Hematopoietic multipotent progenitor cell treated with erythropoietin and hydrocortisone succinate and interleukin-3 and kit ligand, for 17 days (in vitro differentiated cells): ENCODE measurements around the gene PIP5K1C.

Experiments used
- DNase-seq: peaks from one replicate; pipeline ENCODE4 v3.0.0-alpha.2; 2015; ENCODE audit warnings: low spot score

Gene PIP5K1C

DNA sequence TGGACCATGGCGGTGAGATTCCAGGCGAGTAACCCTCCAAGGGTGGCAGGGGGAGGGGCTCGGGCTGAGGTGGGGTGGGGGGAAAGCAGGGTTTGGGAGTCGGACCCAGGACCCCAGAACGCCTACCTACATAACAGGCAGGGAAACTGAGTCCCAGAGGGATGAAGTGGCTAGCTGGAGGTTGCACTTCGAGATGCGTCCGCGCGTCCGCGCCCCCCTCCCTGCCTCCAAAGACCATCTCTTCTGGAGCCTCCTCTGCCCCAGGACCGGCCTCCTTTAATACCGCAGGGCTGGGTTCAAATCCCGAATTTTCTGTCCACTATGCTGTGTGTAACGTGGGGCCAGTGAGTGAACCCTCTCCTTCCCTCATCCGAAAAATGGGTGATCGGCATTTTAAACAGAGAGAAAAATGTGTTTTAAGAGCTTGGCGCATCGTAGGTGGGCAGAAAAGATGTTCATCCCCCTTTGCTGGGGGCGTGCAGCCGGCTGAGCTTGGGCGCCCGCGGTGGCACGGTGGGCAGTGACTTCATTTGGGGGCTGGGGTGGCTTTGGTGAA is 21.7 kb upstream of the PIP5K1C start:
- no peak for DNase-seq

DNA sequence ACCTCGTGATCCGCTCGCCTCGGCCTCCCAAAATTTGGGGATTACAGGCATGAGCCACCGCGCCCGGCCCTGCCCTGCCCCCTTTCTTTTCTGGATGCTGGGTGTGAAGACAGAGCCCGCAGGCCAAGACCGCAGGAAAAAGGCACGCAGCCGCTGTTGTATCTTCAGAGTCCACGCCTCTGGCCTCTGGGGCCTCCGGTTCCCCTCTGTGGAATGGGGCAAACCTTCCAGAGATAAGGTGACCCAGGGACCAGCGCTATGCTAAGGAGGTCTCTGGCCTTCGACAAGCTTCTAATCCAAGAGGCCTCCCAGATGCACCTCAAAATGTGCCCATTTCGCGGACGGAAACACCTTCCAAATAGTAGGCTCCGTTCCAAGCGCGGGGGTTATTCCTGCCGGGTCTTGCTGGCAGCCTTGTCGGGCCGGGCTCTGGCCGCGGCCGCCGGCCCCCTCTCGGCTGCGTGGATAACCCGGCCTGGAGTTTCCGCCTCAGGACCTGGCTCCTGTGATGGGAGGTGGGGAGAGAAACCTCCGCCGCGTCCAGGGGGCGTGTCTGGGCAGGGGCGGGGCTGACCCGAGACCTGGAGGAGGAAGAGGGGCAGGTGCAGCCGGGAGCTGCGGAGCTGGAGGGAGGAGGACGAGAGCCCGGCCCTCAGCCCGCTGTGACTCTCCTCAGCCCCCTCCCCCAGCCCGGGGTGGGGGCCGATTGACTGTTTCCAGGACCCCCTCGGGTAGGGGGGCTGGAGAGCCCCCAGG is 21.0 kb upstream of the PIP5K1C start:
- DNase-seq: no peak

DNA sequence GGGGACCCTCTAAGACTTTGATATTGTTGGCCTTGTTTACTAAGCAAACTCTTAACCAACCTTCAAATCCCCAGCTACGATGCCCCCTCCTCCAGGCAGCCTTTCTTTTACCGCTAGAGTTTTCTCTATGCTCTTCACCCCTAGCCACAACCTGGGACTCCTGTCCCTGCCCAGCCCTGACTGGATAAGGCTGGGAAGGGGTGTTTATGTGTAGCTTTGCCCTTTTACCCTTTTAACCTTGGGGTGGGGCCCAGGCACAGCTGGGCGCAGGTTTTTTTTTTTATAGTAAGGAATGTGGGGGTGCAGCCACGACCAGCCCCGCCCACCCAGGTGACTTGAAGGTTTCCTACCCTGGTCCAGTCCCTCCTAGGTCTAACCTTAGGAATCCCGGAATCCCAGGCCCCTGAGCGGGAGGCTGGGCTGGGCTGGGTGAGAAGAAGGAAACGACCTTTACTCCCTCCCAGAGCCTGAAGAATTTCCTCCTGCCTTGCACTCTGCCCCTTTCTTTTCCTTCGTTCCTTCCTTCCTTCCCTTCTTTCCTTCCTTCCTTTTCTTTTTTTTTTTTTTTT is 20.2 kb upstream of the PIP5K1C start:
- DNase-seq: no peak

DNA sequence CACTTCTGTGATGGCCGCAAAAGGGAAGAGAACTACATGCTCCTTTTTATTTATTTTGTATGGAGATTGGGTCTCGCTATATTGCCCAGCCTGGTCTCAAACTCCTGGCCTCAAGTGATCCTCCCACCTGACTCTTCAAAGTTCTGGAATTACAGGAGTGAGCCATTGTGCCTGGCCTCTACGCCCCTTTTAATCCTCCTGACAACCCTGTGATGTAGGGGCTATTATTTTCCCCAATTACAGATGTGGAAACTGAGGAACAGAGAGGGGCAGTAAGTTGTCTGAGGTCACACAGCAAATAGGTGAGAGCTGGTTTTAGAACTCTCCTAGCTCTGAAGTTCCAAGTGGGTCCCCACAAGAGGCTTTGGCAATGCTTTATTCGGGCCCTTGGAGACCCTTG is 19.6 kb upstream of the PIP5K1C start:
- no peak for DNase-seq

DNA sequence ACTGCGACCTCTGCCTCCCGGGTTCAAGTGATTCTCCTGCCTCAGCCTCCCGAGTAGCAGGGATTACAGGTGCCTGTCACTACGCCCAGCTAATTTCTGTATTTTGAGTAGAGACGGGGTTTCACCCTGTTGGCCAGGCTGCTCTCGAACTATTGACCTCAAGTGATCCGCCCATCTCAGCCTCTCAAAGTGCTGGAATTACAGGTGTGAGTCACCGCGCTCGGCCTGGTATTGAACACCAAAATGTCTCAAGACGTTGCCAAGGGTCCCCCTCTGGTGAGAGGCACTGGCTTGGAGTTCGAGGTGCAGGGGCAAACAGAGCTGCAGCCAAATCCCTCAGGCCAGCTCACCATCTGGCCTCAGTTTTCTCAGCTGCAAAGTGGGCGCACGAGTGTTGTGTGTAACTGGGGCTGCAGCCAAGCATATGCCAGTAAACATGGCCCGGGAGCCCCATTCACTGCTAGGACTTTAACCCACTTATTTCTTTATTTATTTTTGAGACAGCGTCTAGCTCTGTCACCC is 15.9 kb upstream of the PIP5K1C start:
- DNase-seq: no peak

DNA sequence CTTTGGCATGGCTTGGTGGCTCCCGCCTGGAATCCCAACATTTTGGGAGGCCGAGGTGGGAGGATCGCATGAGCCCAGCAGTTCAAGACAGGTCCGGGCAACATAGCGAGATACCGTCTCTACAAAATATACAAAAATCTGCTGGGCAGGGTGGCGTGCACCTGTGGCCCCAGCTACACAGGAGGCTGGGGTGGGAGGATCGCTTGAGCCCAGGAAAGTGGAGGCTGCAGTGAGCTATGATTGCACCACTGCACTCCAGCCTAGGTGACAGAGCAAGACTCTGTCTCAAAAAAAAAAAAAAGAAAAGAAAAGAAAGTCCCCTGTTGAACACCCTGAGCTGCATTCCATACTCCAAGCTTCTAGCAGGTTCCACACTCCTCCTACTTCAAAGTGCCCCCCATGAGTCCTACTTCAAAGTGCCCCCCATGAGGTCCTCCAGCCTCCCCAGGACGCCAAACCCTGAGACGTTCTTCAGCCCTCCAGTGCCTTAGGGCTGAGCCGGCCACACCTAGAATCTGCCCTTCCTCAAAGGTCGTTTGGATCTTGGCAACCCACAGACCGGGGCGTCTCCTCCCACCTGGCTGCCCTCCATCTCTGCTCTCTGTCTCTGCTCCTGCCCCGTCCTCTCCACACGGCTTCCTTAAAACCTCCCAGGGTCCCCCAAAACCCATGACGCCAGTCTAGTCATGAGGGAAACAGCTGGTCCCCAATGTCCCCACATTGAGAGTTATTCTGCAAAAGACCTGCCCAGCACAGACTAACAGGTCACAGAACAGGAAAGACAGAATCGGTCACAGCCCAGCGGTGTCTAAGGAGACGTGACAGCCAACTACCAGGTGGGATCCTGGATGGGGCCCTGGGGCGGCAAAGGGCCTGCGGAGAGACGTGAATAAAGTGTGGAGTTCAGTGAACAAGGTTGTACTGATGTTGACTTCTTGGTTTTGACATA is 12.7 kb upstream of the PIP5K1C start:
- no peak for DNase-seq

DNA sequence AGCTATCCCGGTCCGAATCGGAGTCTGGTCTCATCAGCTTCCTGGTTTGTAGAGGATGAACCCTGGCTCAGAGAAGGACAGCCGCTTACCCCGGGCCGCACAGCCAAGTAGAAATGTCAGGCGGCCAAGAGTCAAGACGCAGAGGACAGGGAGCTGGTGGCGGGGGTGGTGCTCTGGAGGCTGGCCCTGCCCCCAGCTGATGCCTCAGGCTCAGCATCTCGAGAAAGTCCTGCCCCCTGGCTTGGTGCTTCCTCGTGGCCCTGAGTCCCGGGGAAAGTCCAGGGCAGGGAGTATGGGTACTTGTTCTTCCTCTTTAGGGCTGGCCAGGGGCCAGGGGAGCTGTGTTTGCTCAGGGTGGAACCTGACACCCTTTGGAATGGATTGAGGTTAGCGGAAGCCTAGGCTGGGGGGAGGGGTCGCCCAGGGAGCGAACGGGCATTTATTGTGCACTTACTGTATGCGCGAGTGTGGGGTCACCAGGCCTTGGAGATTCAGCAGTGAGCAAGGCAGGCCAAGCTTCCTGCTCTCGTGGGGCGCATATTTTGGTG is 10.1 kb upstream of the PIP5K1C start:
- no peak for DNase-seq

DNA sequence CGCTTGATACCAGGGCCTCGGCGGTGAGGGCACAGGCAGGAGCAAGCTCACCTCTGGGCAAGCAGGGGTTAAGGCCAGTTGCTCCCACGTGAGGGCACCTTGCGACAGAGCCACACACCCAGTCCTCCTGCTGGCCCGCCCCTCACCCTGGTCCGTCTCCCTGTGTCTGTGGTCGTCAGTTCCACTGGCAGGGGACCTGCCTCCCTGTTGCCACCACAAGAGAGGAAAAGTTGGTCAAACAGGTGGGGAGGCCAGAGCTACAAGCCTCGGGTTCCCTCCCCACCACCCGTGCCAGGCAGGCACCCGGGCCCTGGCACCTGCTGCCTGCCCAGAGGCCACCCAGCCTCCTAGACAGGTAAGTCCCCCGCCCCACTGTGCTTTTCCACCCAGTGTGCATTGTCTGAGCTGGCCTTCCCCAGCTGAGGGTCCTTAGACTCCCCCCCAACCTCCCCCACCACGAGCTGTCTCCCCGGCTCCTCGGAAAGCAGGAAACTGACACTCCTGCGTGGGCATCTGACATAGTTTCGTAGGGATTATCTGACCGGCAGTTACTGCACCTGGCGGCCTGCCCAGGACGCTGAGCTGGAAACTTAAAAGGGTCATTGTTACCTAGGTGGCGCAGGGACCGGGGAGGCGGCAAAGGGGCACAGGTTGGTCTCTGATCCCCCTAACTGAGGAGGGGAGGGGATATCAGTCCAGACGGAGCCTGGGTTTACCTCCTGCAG is 8.1 kb upstream of the PIP5K1C start, which contains the start of gene TJP3:
Gene TJP3 (plus strand): TSS at position 178 of the 725 bp plus-strand sequence. CDS start 20,049 bp downstream, outside the sequence.
- no peak for DNase-seq

DNA sequence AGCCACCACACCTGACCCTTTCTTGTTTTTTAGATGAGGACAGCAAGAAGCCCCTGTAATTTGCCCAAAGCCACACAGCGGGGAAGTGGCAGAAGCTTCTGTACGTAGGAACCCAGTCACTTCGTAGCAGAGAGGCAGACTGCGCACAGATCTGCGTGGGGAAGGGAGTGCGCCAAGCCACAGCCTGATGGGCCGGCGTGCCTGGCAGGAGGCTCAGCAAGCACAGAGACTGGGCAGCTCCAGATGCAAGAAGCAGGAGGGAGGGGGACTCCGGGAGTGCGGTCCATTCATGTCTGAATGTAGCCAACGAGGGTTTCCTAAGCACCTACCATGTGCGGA is 7.6 kb upstream of the PIP5K1C start:
- DNase-seq: no peak

DNA sequence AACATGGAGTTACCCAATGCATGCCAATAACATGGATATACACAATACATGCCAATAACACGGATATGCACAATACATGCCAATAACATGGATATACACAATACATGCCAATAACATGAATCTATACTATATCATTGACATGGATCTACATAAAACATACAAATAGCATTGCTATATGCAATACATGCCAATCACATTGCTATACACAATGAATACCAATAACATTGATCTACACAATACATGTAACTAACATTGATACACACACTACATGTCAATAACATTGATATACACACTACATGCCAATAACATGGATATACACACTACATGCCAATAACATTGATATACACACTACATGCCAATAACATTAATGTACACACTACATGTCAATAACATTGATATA is 932 bp upstream of the PIP5K1C start:
- no peak for DNase-seq

DNA sequence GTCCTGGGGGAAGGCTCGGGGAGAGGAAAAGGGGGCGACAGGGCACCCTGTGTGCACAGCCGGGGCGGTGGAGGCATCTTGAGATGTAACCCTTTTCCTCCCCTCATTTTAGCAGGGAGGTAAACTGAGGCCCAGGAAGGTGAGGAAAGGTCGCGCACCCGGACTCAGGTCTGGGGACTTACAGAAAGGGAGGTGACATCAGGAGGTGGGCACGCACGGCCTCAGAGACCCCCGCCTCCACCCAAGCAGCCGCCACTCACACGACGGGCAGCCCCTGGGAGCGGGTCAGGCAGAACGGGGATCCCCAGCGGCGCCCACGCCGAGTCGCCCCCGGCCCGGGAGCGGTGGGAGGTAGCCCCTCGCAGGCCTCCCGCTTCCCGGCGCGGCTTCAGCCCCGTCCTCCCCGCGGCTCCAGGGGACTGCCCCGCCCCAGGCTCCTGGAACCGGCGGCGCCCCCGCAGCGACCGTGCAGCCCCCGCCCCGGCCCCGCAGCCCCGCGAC is 477 bp downstream of the PIP5K1C start:
- DNase-seq: no peak

DNA sequence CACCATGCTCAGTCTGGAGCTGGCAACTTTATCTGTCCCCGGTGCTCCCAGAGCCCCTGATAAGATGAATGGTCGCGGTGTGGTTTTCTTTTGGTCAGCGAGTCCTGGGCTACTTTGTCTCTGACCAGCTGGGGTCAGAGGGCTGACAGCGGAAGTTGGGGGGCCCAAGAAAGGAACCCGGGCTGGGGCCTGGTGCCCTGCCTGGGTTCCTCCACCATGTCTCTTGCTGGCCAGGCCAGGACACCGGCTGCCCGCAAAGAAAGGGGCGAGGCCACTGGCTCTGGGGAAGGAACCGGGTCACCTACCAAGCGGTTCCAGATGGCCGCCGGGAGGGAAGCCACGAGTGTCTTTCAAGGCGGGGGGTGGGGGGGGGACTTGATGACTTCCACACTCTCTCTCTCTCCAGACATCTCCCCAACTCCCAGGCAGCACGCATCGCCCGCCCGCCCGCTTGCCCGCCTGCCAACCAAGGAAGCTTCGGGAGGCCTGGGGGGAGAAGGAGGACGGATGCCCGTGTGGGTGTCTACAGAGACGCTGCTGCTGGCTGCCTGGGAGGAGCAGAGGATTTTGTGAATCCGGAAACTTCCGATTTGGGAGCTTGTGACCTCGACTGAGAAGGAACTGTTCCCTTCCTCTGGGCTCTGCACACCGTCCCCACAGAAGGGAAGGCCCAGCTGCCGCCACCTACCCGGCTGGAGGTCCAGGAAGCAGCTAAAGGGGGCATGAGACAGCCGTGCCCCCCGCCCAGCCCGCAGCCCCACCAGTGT is 1.1 kb downstream of the PIP5K1C start:
- DNase-seq: no peak

DNA sequence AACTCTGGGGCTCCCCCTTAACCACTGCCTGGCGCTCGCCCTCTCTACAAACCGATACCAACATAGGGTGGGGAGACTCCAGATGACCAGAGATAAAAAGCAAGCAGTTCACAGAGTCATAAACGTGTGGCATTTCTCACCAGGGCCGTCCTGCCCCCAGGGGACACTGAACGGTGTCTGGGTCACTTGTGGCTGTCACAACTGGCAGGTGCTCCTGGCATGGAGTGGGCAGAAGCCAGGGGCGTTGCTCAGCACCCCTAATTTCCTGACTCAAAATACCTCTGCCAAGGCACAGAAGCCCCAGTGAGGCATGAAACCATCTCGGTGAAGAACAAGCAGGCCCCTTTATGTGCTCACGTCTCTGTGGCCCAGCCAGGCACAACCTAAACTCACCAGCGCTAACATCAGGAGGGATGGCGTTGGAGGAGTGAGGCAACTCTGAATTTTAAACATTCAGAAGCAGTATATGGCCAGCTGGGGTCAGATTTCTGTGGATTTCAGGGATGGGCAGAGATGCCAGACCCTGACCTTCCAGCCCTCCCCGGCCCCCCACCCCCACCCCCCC is 1.8 kb downstream of the PIP5K1C start:
- DNase-seq: no peak

DNA sequence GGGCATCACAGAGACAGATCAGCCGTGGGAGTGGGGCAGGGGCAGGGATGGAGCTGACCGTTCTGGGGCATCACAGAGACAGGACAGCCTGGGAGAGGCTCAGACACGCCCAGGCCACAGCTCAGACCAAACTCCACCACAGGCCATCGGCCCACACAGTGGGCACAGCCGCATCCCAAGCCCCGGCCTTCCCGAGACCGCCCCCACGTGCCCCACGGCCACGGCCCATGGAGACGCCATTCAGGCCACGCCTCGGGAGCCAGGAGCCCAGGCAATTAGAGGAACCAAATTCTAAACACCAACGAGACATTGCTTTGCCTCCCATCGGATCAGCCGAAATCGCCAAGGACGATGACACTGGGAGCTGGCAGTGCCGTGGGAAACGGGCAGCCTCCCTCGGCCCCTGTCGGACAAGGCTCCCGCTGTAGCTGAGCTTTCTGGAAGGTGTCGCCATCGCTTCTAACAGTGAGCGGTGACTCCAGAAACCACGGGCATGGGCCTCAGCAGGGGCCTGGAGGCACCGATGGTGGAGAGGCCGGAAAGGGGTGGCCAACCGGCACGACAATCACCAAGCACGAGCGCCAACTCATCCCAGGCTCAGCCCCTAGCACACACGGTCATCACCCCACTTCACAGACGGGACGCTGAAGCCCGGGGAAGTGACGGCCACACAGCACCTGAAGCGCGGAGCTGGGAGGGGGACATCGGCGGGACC is 2.4 kb downstream of the PIP5K1C start:
- DNase-seq: no peak

DNA sequence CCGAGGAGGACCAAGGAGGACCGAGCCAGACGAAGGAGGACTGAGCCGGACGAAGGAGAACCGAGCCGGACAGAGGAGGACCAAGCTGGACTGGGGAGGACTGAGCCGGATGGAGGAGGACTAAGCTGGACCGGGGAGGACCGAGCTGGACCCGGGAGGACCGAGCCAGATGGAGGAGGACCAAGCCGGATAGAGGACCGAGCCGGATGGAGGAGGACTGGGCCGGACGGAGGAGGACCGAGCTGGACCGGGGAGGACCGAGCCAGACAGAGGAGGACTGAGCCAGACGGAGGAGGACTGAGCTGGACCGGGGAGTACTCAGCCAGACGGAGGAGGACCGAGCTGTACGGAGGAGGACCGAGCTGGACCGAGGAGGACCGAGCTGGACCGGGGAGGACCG is 3.2 kb downstream of the PIP5K1C start:
- DNase-seq: no peak

DNA sequence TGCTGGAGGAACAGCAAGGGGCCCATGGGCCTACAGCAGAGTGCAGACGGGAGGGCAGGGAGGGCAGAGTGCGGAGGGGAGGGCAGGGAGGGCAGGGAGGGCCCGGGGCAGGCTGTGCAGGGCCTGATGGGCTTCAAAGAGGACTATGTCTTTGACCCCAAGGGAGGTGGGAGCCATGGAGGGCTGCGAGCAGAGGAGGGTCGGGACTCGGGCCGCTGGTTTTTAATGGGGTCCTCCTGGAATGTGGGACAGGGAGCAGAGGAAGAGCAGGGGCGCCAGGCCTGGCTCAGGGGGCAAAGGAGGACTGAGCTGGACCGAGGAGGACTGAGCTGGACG is 3.6 kb downstream of the PIP5K1C start:
- no peak for DNase-seq

DNA sequence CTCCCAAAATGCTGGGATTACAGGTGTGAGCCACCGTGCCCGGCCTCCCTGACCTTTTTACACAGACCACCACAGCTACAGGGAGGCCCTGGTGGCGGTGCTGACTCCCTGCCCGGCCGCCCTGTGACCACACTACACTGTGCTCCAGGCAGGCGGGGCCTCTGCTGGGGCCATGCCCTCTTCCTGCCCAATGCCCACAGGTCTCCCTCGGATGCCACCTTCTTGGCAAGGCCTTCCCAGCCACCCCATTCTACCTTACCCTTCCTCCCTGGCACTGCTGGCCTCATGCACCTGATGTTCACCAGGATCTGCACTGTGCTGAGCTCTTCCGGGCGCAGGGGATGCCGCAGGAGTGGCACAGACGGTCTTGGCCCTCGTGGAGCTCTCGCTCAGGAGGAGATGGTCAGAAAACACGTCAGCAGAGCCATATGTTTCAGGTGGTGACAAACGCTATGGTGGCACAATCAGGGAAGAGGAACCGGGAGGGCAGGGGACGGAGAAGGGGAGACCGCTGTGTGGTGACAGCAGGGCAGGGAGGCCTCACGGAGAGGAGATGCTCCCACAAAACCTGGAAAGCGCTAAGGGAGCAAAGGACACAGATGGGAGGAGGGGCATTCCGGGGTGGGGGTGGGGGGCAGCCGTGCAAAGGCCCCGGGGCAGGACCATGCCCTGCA is 4.1 kb downstream of the PIP5K1C start:
- DNase-seq: no peak

DNA sequence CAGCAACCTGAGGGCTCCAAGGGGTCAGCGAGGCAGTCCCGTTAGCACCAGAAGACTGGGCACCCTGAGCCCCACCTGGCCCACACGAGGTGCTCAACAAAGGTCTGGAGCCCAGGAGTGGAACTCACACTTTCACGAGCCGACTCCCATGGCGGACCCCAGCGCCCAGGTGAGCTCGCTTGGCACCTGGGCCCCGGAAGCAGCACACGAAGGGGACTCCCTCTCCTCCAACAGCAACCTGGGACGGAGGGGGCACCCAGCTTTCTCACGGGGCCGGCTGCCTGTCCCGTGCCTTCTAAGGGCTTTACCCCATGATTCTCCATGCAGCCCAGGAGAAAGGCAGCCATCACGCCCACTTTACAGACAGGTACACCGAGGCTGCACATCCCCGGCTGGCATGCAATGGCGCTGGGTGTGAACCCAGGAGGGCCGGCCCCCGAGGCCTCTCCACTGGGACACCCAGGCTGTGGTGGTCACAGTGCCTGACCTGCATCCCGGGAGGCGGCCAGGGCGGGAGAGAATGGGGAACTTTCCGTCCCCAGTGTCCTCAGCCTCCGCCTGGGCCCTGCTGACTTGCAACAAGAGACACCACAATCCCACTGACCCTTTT is 5.0 kb downstream of the PIP5K1C start:
- no peak for DNase-seq
